CD4-positive, alpha-beta memory T cell (primary cell): ENCODE results near the gene SSC5D. TPM values are rescaled to one million over a fixed set of nuclear protein-coding genes. Genes with fewer than 3 reads are reported as not detected.

Source experiments
- CTCF ChIA-PET: fragments of 350-600 bp; sonication (Branson Sonifier 250); formaldehyde crosslinking; loops from one replicate; lab custom pipeline; 2021; ENCODE audit warnings: inconsistent platforms; ENCODE audit not compliant: partially characterized antibody; lab: Charles Lee
- POLR2A ChIA-PET: fragments of 350-600 bp; sonication (Branson Sonifier 250); formaldehyde crosslinking; loops from one replicate; lab custom pipeline; 2021; ENCODE audit not compliant: partially characterized antibody; lab: Charles Lee
- DNase-seq, 5 donors: peaks; one replicate each; pipeline versions ENCODE4 v3.0.0 to v3.0.0-alpha.2; 2020 to 2022; ENCODE audit warnings: mixed read lengths in 1 of 5
- H3K27ac ChIP-seq: one replicate; pipeline ENCODE4 v1.7.0; 2013; ENCODE audit warnings: low read depth, low read length
- H3K27me3 ChIP-seq: 2 replicates; pipeline ENCODE4 v1.7.0; 2013; ENCODE audit warnings: mild to moderate bottlenecking, low read length, moderate library complexity; ENCODE audit not compliant: insufficient read depth
- H3K36me3 ChIP-seq: 2 replicates; pipeline ENCODE4 v1.7.0; 2013; ENCODE audit warnings: mild to moderate bottlenecking, low read length, moderate library complexity; ENCODE audit not compliant: insufficient read depth
- H3K4me1 ChIP-seq: 2 replicates; pipeline ENCODE4 v1.7.0; 2013; ENCODE audit warnings: mild to moderate bottlenecking, low read length, moderate library complexity; ENCODE audit not compliant: insufficient read depth
- H3K4me3 ChIP-seq, 2 donors: one replicate each; pipeline ENCODE4 v1.7.0; 2013; ENCODE audit warnings: low read length in 2 of 2, mild to moderate bottlenecking in 1 of 2
- H3K9me3 ChIP-seq, 2 donors: one replicate each; pipeline ENCODE4 v1.7.0; 2013; ENCODE audit warnings: low read length in 2 of 2, control low read depth in 1 of 2; ENCODE audit not compliant: control insufficient read depth in 1 of 2
- H3K27ac Mint-ChIP-seq, 7 donors: one replicate each; pipeline ENCODE4 v1.8.0; 2020 to 2021; ENCODE audit warnings: mixed read lengths in 7 of 7, mild to moderate bottlenecking in 6 of 7, inconsistent platforms in 3 of 7, moderate library complexity in 3 of 7
- H3K27me3 Mint-ChIP-seq, 2 donors: one replicate each; pipeline ENCODE4 v1.8.0; 2020 to 2021; ENCODE audit warnings: mixed read lengths in 2 of 2
- H3K36me3 Mint-ChIP-seq, 2 donors: one replicate each; pipeline ENCODE4 v1.8.0; 2020 to 2021; ENCODE audit warnings: mixed read lengths in 2 of 2, inconsistent platforms in 1 of 2, mild to moderate bottlenecking in 1 of 2
- H3K4me1 Mint-ChIP-seq, 4 donors: one replicate each; pipeline ENCODE4 v1.8.0; 2020 to 2021; ENCODE audit warnings: mixed read lengths in 4 of 4, mild to moderate bottlenecking in 1 of 4
- H3K4me3 Mint-ChIP-seq, 8 donors: one replicate each; pipeline ENCODE4 v1.8.0; 2020 to 2021; ENCODE audit warnings: mixed read lengths in 8 of 8, mild to moderate bottlenecking in 7 of 8, moderate library complexity in 6 of 8, inconsistent platforms in 3 of 8
- H3K9me3 Mint-ChIP-seq, 8 donors: one replicate each; pipeline ENCODE4 v1.8.0; 2020 to 2021; ENCODE audit warnings: mixed read lengths in 8 of 8, mild to moderate bottlenecking in 5 of 8, inconsistent platforms in 3 of 8, moderate library complexity in 1 of 8
- intact Hi-C: fragments of 100-400 bp; cut with micrococcal nuclease; formaldehyde crosslinking; loops from one replicate; pipeline ENCODE4 v1.15.1; 2023
- polyA plus RNA-seq, 2 donors: library from polyadenylated mRNA; unstranded; fragments of 300-500 nt; fragmentation: Illumina TruSeq; gene quantifications; one replicate each; pipeline ENCODE4 v1.2.3, GENCODE V29; 2021
- total RNA-seq, 2 experiments: library from RNA; stranded (reverse); gene quantifications; one replicate each; pipeline ENCODE4 v1.2.3, GENCODE V29; 2021

The SSC5D gene
- total and polyA plus RNA-seq, 4 experiments from 2014 or later: 0.20 to 0.36 TPM; not detected in 2

DNA sequence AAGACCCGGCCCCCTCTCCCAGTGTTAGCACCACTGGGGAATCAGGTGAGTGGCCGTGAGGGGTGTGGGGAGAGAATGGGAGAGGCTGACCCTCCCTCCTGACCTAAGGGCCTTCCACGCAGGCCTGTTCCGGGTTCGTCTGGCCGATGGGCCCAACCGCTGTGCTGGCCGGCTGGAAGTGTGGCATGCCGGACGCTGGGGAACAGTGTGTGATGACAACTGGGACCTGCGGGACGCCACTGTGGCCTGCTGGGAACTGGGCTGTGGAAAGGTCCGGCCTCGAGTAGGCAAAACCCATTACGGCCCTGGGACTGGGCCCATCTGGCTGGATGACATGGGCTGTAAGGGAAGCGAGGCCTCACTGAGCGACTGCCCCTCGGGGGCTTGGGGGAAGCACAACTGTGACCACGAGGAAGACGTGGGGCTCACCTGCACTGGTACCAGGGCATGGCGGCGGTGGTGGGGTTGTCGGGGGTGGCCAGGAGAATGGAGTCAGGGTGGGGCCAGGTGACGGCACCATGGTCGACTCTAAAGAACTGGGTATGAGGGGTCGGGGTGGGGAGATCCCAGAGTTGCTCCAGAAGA, 12.2 kb downstream of the SSC5D start:
- no peak for DNase-seq
- Histone ChIP-seq H3K36me3 (no peaks in the 10 kb centered on the region), H3K9me3 (no peaks in the 10 kb centered on the region), H3K27me3 (no peaks in the 10 kb centered on the region), H3K4me3 (no peak overlapping the region), H3K27ac (no peak overlapping the region), H3K4me1 (peaks cover 4% of the 10 kb centered on the region)
- Mint-ChIP-seq H3K4me1 (peaks cover 5 to 13% (median 10%) of the 10 kb centered on the region in 4 donors), H3K36me3 (no peaks in the 10 kb centered on the region), H3K27me3 (peaks cover 0 to under 1% of the 10 kb centered on the region in 2 donors), H3K9me3 (no peaks in the 10 kb centered on the region), H3K27ac (no peak overlapping the region), H3K4me3 (no peak overlapping the region)
- intact Hi-C loops: no loop called here
- CTCF ChIA-PET: interaction anchor here (1.1 kb wide), 1 partner anchor 359 kb away, joined by 3 read pairs; no protein-coding TSS in a partner anchor
- POLR2A ChIA-PET: no interaction called here

- no peak overlapping the region for H3K4me3 ChIP-seq
- no peak overlapping the region for H3K27ac ChIP-seq
- Mint-ChIP-seq H3K27me3 (no peaks in the 10 kb centered on the region), H3K9me3 (no peaks in the 10 kb centered on the region), H3K36me3 (no peaks in the 10 kb centered on the region), H3K4me1 (peaks cover 5 to 13% (median 10%) of the 10 kb centered on the region in 4 donors), H3K27ac (peak overlapping the region in 4 of 7 donors; percentile 10 to 81 (median 24)), H3K4me3 (peak overlapping the region in 2 of 8 donors; percentile 17 to 47)
- H3K9me3 ChIP-seq: no peaks in the 10 kb centered on the region
- peaks cover 4% of the 10 kb centered on the region for H3K4me1 ChIP-seq
- intact Hi-C loops: no loop called here
- DNase-seq: no peak
- no peaks in the 10 kb centered on the region for H3K36me3 ChIP-seq
- POLR2A ChIA-PET: interaction anchor here (3.2 kb wide), 1 partner anchor 130 kb away, joined by 13 read pairs; no protein-coding TSS in a partner anchor
- CTCF ChIA-PET: interaction anchor here (1.8 to 4.3 kb wide), 3 partner anchors 11 to 361 kb away, joined by 19 to 111 read pairs (median 25); partner anchors contain the start of gene ZNF784
- H3K27me3 ChIP-seq: no peaks in the 10 kb centered on the region
Measured at GRCh38 chr19:55502197-55502952, 14.1 kb downstream of the SSC5D start.

DNA sequence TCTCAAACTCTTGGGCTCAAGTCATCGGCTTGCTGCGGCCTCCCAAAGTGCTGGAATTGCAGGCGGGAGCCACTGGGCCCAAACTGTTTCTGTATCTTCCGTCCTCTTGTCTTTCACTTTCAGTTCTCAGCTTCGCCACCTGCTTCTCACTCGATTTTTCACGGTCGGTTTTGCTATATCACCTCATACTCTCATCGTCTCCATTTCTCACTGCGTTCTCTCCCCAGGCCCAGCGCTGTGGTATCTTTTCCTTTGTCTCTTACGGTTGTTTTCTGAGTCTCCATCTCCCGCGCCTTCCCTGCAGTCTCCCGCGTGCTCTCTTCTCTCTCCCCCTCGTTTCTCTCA, 14.9 kb downstream of the SSC5D start:
- H3K4me3 ChIP-seq: peak overlapping the region in 1 of 2 donors; percentile 73
- Mint-ChIP-seq H3K27ac (peak overlapping the region in 6 of 7 donors; percentile 75 to 92 (median 86)), H3K36me3 (no peaks in the 10 kb centered on the region), H3K27me3 (peaks cover 5 to 6% of the 10 kb centered on the region in 2 donors), H3K9me3 (no peaks in the 10 kb centered on the region), H3K4me3 (peak overlapping the region; percentile 81 to 90 (median 83)), H3K4me1 (peaks cover 5 to 13% (median 10%) of the 10 kb centered on the region in 4 donors)
- POLR2A ChIA-PET: interaction anchor here (0.7 to 3.2 kb wide), 10 partner anchors 27 to 249 kb away, joined by 3 to 17 read pairs (median 4); partner anchors contain the start of genes FIZ1, ISOC2, UBE2S and ZNF524
- no peak overlapping the region for H3K27ac ChIP-seq
- no peaks in the 10 kb centered on the region for H3K9me3 ChIP-seq
- peaks cover 4% of the 10 kb centered on the region for H3K4me1 ChIP-seq
- intact Hi-C loops: loop anchor here (1.0 kb wide), 2 partner anchors 35 to 291 kb away; no protein-coding TSS in a partner anchor
- CTCF ChIA-PET: interaction anchor here (0.7 to 4.3 kb wide), 23 partner anchors 8 to 847 kb away, joined by 3 to 111 read pairs (median 5); partner anchors contain the start of genes ISOC2, NAT14, ZNF628 and ZNF784
- no peaks in the 10 kb centered on the region for H3K36me3 ChIP-seq
- no peaks in the 10 kb centered on the region for H3K27me3 ChIP-seq
- DNase-seq: no peak

DNA sequence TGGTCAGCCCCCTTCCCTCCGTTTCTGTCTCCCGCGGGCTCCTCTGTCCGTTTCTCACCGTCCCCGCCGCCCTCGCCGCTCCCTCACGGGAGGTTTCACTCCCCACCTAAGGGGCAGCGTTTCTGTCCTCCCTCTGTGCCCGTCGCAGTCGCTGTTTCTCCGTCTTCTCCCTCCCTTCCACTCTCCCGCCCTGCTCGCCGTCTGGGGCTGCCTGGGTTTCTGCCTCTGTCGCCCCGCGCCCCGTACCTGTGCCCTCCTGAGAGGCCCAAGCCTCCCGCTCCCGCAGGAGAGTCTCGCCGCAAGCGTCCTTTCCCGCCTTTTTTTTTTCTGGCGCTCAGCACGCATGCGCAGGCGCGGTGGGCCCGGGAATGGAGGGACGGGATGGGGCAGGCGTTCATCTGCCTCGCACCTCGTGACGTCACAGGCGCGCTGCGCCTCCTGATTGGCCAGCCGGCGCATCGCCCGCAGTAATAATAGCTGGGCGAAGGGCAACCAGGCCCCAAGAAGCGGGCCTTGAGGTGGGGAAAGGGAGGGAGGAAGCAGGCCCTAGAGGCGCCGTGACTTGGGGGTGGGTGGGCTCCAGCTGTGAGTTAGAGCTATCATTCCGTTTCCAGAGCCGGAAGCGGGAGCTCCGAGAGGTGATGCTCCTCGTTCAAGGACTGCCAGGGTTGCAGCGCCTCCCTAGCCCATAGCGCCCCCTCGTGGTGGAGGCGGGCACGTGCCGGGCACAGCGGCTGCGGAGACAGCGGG, 15.4 kb downstream of the SSC5D start:
- POLR2A ChIA-PET: interaction anchor here (0.7 to 3.2 kb wide), 14 partner anchors 14 to 362 kb away, joined by 3 to 17 read pairs (median 4); partner anchors contain the start of genes FIZ1, ISOC2, UBE2S and ZNF524
- Histone ChIP-seq H3K27ac (peak overlapping the region; percentile 46), H3K4me1 (peaks cover 4% of the 10 kb centered on the region), H3K4me3 (peak overlapping the region; percentile 17 to 73), H3K36me3 (no peaks in the 10 kb centered on the region), H3K27me3 (no peaks in the 10 kb centered on the region), H3K9me3 (no peaks in the 10 kb centered on the region)
- Mint-ChIP-seq H3K4me1 (peaks cover 5 to 13% (median 10%) of the 10 kb centered on the region in 4 donors), H3K9me3 (no peaks in the 10 kb centered on the region), H3K4me3 (peak overlapping the region; percentile 81 to 90 (median 83)), H3K36me3 (no peaks in the 10 kb centered on the region), H3K27me3 (peaks cover 6% of the 10 kb centered on the region in 2 donors), H3K27ac (peak overlapping the region; percentile 75 to 92 (median 84))
- DNase-seq: peak; percentile 85 to 96 (median 92)
- intact Hi-C loops: loop anchor here (1.0 to 2.0 kb wide), 4 partner anchors 35 to 291 kb away; partner anchors contain the start of gene ISOC2
- CTCF ChIA-PET: interaction anchor here (0.6 to 4.3 kb wide), 57 partner anchors 9 to 850 kb away, joined by 3 to 111 read pairs (median 5); partner anchors contain the start of genes EPS8L1, HSPBP1, ISOC2 and NAT14

- POLR2A ChIA-PET: interaction anchor here (1.0 to 3.2 kb wide), 13 partner anchors 13 to 363 kb away, joined by 3 to 17 read pairs (median 4); partner anchors contain the start of genes FIZ1, ISOC2, UBE2S and ZNF524
- no peaks in the 10 kb centered on the region for H3K27me3 ChIP-seq
- H3K9me3 ChIP-seq: no peaks in the 10 kb centered on the region
- Mint-ChIP-seq H3K27ac (peak overlapping the region in 2 of 7 donors; percentile 55 to 75), H3K4me1 (peaks cover 5 to 13% (median 10%) of the 10 kb centered on the region in 4 donors), H3K36me3 (no peaks in the 10 kb centered on the region), H3K9me3 (no peaks in the 10 kb centered on the region), H3K4me3 (peak overlapping the region in 5 of 8 donors; percentile 35 to 85 (median 81)), H3K27me3 (peaks cover 7 to 10% of the 10 kb centered on the region in 2 donors)
- peaks cover 4% of the 10 kb centered on the region for H3K4me1 ChIP-seq
- no peaks in the 10 kb centered on the region for H3K36me3 ChIP-seq
- intact Hi-C loops: loop anchor here (2.0 kb wide), 2 partner anchors 43 to 211 kb away; partner anchors contain the start of gene ISOC2
- CTCF ChIA-PET: interaction anchor here (0.7 to 4.3 kb wide), 56 partner anchors 8 to 851 kb away, joined by 3 to 111 read pairs (median 4); partner anchors contain the start of genes HSPBP1, ISOC2, NAT14 and RDH13
- no peak for DNase-seq
- H3K4me3 ChIP-seq: peak overlapping the region in 1 of 2 donors; percentile 73
- no peak overlapping the region for H3K27ac ChIP-seq
Measured at GRCh38 chr19:55504252-55504603, 16.0 kb downstream of the SSC5D start.

GRCh38 chr19:55504981-55505380, 16.7 kb downstream of the SSC5D start:
- Histone ChIP-seq H3K4me1 (peaks cover 4% of the 10 kb centered on the region), H3K4me3 (no peak overlapping the region), H3K27ac (no peak overlapping the region), H3K27me3 (no peaks in the 10 kb centered on the region), H3K36me3 (no peaks in the 10 kb centered on the region), H3K9me3 (no peaks in the 10 kb centered on the region)
- Mint-ChIP-seq H3K4me1 (peaks cover 3 to 13% (median 10%) of the 10 kb centered on the region in 4 donors), H3K9me3 (no peaks in the 10 kb centered on the region), H3K36me3 (no peaks in the 10 kb centered on the region), H3K27me3 (peaks cover 9 to 10% of the 10 kb centered on the region in 2 donors), H3K4me3 (no peak overlapping the region), H3K27ac (peak overlapping the region in 1 of 7 donors; percentile 75)
- ChIA-PET CTCF (interaction anchor here (0.9 to 4.3 kb wide), 17 partner anchors 9 to 442 kb away, joined by 3 to 111 read pairs (median 10); partner anchors contain the start of genes RDH13, SSC5D, ZNF628 and ZNF865), POLR2A (interaction anchor here (2.2 to 3.2 kb wide), 2 partner anchors 28 to 127 kb away, joined by 13 to 17 read pairs; partner anchors contain the start of gene ZNF628)
- intact Hi-C loops: loop anchor here (2.0 kb wide), 2 partner anchors 44 to 212 kb away; partner anchors contain the start of gene ISOC2
- DNase-seq: no peak
